ENCODE data around the gene FRMD1.

- TF ChIP-seq POLR2AphosphoS5 (IDR thresholded peaks at IDR 0.05; ENCODE audit: insufficient read depth, low read depth, low read length) (no peak), EZH2 (IDR thresholded peaks at IDR 0.05; ENCODE audit: borderline replicate concordance, low read depth, low read length, severe bottlenecking) (no peak), CTCF (IDR thresholded peaks at IDR 0.05; ENCODE audit: extremely low read depth in 1 of 2, insufficient read depth in 1 of 2, low read depth in 1 of 2, low read length in 2 of 2) (no peak), JUN (IDR thresholded peaks at IDR 0.05; ENCODE audit: borderline replicate concordance, insufficient read depth, insufficient read length, low read depth) (no peak)
Observed at GRCh38 chr6:168034537-168034936, 44.5 kb downstream of the FRMD1 start.
